Measurements from ENCODE around the gene SLC30A5.

The SLC30A5 gene

GRCh38 chr5:69078921-69079540, 14.8 kb upstream of the SLC30A5 start:
- no CpG with 5 or more reads among the region's 2 CpGs for WGBS (ENCODE audit: extremely low coverage, insufficient coverage, low lambda C conversion rate)
- no peaks in the 10 kb centered on the region for H3K4me1 ChIP-seq (ENCODE audit: control insufficient read depth, low read depth, low read length)

DNA sequence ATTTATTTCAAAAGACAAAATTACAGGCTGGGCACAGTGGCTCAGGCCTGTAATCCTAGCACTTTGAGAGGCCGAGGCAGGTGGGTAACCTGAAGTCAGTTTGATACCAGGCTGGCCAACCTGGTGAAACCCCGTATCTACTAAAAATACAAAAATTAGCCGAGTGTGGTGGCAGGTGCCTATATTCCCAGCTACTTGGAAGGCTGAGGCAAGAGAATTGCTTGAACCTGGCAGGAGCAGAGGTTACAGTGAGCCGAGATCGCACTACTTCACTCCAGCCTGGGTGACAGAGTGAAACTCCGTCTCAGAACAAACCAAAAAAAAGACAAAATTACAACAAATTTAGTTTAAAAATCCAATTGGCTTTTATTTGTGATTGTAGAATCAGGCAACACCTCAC, 14.3 kb upstream of the SLC30A5 start:
- H2BK120ac ChIP-seq (ENCODE audit: low read depth, low read length), result no peak overlapping the region
- H3K36me3 ChIP-seq (ENCODE audit: control insufficient read depth, insufficient read depth, low read length), result no peaks in the 10 kb centered on the region
- H3K4ac ChIP-seq (ENCODE audit: low read depth, low read length), result no peak overlapping the region
- H2AK5ac ChIP-seq (ENCODE audit: low read length), result no peak overlapping the region
- H3K27ac ChIP-seq (ENCODE audit: low read depth, low read length), result no peak overlapping the region
- no peaks in the 10 kb centered on the region for H3K27me3 ChIP-seq (ENCODE audit: insufficient read depth, low read length, poor library complexity)
- H2BK5ac ChIP-seq (ENCODE audit: low read length), result no peak overlapping the region
- no peak overlapping the region for H3K9ac ChIP-seq (ENCODE audit: low read length)
- WGBS (ENCODE audit: extremely low coverage, insufficient coverage, low lambda C conversion rate), result no CpG with 5 or more reads among the region's 6 CpGs
- no peak overlapping the region for H3K4me2 ChIP-seq (ENCODE audit: low read length)
- no peak overlapping the region for H2BK15ac ChIP-seq (replicated peaks; ENCODE audit: low read depth)
- H4K8ac ChIP-seq (ENCODE audit: low read depth, low read length), result no peak overlapping the region
- no peaks in the 10 kb centered on the region for H3K79me2 ChIP-seq (ENCODE audit: control insufficient read depth, insufficient read depth, low read length)
- no peak overlapping the region for H3K4me3 ChIP-seq (ENCODE audit: low read length)
- H4K5ac ChIP-seq (ENCODE audit: low read length), result no peak overlapping the region
- no peak overlapping the region for H3K23ac ChIP-seq (ENCODE audit: low read length)
- H3K56ac ChIP-seq (ENCODE audit: low read length), result no peak overlapping the region
- no peaks in the 10 kb centered on the region for H3K79me1 ChIP-seq (ENCODE audit: low read length)
- H3K4me1 ChIP-seq (ENCODE audit: control insufficient read depth, low read depth, low read length), result no peaks in the 10 kb centered on the region
- H3K18ac ChIP-seq (ENCODE audit: low read length), result no peak overlapping the region
- DNase-seq, result no peak

More at GRCh38 chr5:69078921-69079540, 14.8 kb upstream of the SLC30A5 start:
- Histone ChIP-seq H3K79me2 (ENCODE audit: control insufficient read depth, insufficient read depth, low read length) (no peaks in the 10 kb centered on the region), H2BK120ac (ENCODE audit: low read depth, low read length) (no peak overlapping the region), H4K8ac (ENCODE audit: low read depth, low read length) (no peak overlapping the region), H4K5ac (ENCODE audit: low read length) (no peak overlapping the region), H3K4me2 (ENCODE audit: low read length) (no peak overlapping the region), H3K79me1 (ENCODE audit: low read length) (no peaks in the 10 kb centered on the region), H3K4me3 (ENCODE audit: low read length) (no peak overlapping the region), H3K56ac (ENCODE audit: low read length) (no peak overlapping the region), H3K27me3 (ENCODE audit: insufficient read depth, low read length, poor library complexity) (no peaks in the 10 kb centered on the region), H3K9ac (ENCODE audit: low read length) (no peak overlapping the region), H3K36me3 (ENCODE audit: control insufficient read depth, insufficient read depth, low read length) (no peaks in the 10 kb centered on the region), H2BK15ac (replicated peaks; ENCODE audit: low read depth) (no peak overlapping the region), H2AK5ac (ENCODE audit: low read length) (no peak overlapping the region), H3K23ac (ENCODE audit: low read length) (no peak overlapping the region), H3K27ac (ENCODE audit: low read depth, low read length) (no peak overlapping the region), H3K18ac (ENCODE audit: low read length) (no peak overlapping the region), H2BK5ac (ENCODE audit: low read length) (no peak overlapping the region), H3K4ac (ENCODE audit: low read depth, low read length) (no peak overlapping the region)
- DNase-seq, result no peak

- H3K23ac ChIP-seq (ENCODE audit: low read length), result no peak overlapping the region
- H3K18ac ChIP-seq (ENCODE audit: low read length), result no peak overlapping the region
- H3K4me1 ChIP-seq (ENCODE audit: control insufficient read depth, low read depth, low read length), result no peaks in the 10 kb centered on the region
- H3K4me2 ChIP-seq (ENCODE audit: low read length), result no peak overlapping the region
- no peak overlapping the region for H2BK5ac ChIP-seq (ENCODE audit: low read length)
- DNase-seq, result peak; percentile 79
- H3K56ac ChIP-seq (ENCODE audit: low read length), result no peak overlapping the region
- no peak overlapping the region for H4K8ac ChIP-seq (ENCODE audit: low read depth, low read length)
- no peak overlapping the region for H2BK120ac ChIP-seq (ENCODE audit: low read depth, low read length)
- no peak overlapping the region for H4K5ac ChIP-seq (ENCODE audit: low read length)
- no peaks in the 10 kb centered on the region for H3K79me2 ChIP-seq (ENCODE audit: control insufficient read depth, insufficient read depth, low read length)
- no peaks in the 10 kb centered on the region for H3K36me3 ChIP-seq (ENCODE audit: control insufficient read depth, insufficient read depth, low read length)
- no peak overlapping the region for H3K9ac ChIP-seq (ENCODE audit: low read length)
- H3K4me3 ChIP-seq (ENCODE audit: low read length), result no peak overlapping the region
- H3K27me3 ChIP-seq (ENCODE audit: insufficient read depth, low read length, poor library complexity), result no peaks in the 10 kb centered on the region
- no peak overlapping the region for H3K4ac ChIP-seq (ENCODE audit: low read depth, low read length)
- H3K79me1 ChIP-seq (ENCODE audit: low read length), result no peaks in the 10 kb centered on the region
- H2BK15ac ChIP-seq (replicated peaks; ENCODE audit: low read depth), result no peak overlapping the region
- no peak overlapping the region for H3K27ac ChIP-seq (ENCODE audit: low read depth, low read length)
- H2AK5ac ChIP-seq (ENCODE audit: low read length), result no peak overlapping the region
These were observed 10.4 kb upstream of the SLC30A5 start for GRCh38 chr5:69083412-69083811.

DNA sequence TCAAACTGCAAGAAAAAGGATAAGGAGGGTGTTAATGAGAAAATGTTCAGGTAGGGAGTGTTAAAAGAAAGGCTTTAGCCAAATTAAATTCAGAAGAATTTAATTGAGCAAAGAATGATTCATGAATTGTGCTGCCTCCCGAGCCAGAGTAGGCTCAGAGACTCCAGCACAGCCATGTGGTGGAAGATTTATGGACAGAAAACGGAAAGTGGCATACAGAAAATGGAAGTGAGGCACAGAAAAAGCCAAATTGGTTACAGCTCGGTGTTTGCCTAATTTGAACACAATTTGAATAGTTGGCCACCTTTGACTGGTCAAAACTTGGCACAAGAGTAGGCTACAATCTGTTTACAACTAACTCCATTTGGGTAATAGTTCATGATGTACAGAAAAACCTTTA, 9.6 kb upstream of the SLC30A5 start:
- no peak overlapping the region for H3K4me2 ChIP-seq (ENCODE audit: low read length)
- H3K23ac ChIP-seq (ENCODE audit: low read length), result no peak overlapping the region
- no peaks in the 10 kb centered on the region for H3K27me3 ChIP-seq (ENCODE audit: insufficient read depth, low read length, poor library complexity)
- no peaks in the 10 kb centered on the region for H3K4me1 ChIP-seq (ENCODE audit: control insufficient read depth, low read depth, low read length)
- no peak overlapping the region for H3K4ac ChIP-seq (ENCODE audit: low read depth, low read length)
- H3K27ac ChIP-seq (ENCODE audit: low read depth, low read length), result no peak overlapping the region
- H2AK5ac ChIP-seq (ENCODE audit: low read length), result no peak overlapping the region
- no peak overlapping the region for H3K9ac ChIP-seq (ENCODE audit: low read length)
- H4K8ac ChIP-seq (ENCODE audit: low read depth, low read length), result no peak overlapping the region
- H3K79me1 ChIP-seq (ENCODE audit: low read length), result no peaks in the 10 kb centered on the region
- H3K56ac ChIP-seq (ENCODE audit: low read length), result no peak overlapping the region
- H3K79me2 ChIP-seq (ENCODE audit: control insufficient read depth, insufficient read depth, low read length), result no peaks in the 10 kb centered on the region
- no peak overlapping the region for H3K4me3 ChIP-seq (ENCODE audit: low read length)
- no CpG with 5 or more reads among the region's 3 CpGs for WGBS (ENCODE audit: extremely low coverage, insufficient coverage, low lambda C conversion rate)
- H2BK120ac ChIP-seq (ENCODE audit: low read depth, low read length), result no peak overlapping the region
- H2BK15ac ChIP-seq (replicated peaks; ENCODE audit: low read depth), result no peak overlapping the region
- H3K18ac ChIP-seq (ENCODE audit: low read length), result no peak overlapping the region
- H3K36me3 ChIP-seq (ENCODE audit: control insufficient read depth, insufficient read depth, low read length), result no peaks in the 10 kb centered on the region
- no peak overlapping the region for H2BK5ac ChIP-seq (ENCODE audit: low read length)
- no peak for DNase-seq
- H4K5ac ChIP-seq (ENCODE audit: low read length), result peak overlapping the region; percentile 72

DNA sequence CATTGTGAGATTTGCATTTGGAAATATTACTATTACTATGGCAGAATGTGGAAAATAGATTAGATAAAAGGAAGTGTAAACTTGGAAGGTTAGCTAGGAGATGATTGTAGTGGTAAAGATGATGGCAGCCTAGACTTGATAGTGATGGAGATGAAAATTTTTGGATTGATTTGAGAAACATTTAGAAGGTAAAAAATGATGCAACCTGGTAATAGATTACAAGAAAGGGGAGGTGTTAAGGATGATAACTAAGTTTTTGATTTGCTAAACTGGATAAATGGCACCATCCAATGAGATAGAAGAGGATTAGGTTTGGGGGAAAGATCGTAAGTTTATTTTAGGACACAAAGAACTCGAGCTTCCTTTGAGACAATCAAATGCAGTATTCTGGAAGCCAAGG, 8.9 kb upstream of the SLC30A5 start:
- 100% methylated on average over 1 of the region's 2 CpGs for WGBS (ENCODE audit: extremely low coverage, insufficient coverage, low lambda C conversion rate)
- Histone ChIP-seq H2AK5ac (ENCODE audit: low read length) (no peak overlapping the region), H3K4ac (ENCODE audit: low read depth, low read length) (no peak overlapping the region), H3K9ac (ENCODE audit: low read length) (no peak overlapping the region), H2BK120ac (ENCODE audit: low read depth, low read length) (no peak overlapping the region), H3K79me1 (ENCODE audit: low read length) (no peaks in the 10 kb centered on the region), H3K4me2 (ENCODE audit: low read length) (no peak overlapping the region), H3K23ac (ENCODE audit: low read length) (no peak overlapping the region), H2BK5ac (ENCODE audit: low read length) (no peak overlapping the region), H3K79me2 (ENCODE audit: control insufficient read depth, insufficient read depth, low read length) (no peaks in the 10 kb centered on the region), H3K27me3 (ENCODE audit: insufficient read depth, low read length, poor library complexity) (no peaks in the 10 kb centered on the region), H2BK15ac (replicated peaks; ENCODE audit: low read depth) (no peak overlapping the region), H3K4me1 (ENCODE audit: control insufficient read depth, low read depth, low read length) (no peaks in the 10 kb centered on the region), H4K8ac (ENCODE audit: low read depth, low read length) (no peak overlapping the region), H3K18ac (ENCODE audit: low read length) (no peak overlapping the region), H3K36me3 (ENCODE audit: control insufficient read depth, insufficient read depth, low read length) (no peaks in the 10 kb centered on the region), H3K27ac (ENCODE audit: low read depth, low read length) (no peak overlapping the region), H3K4me3 (ENCODE audit: low read length) (no peak overlapping the region), H3K56ac (ENCODE audit: low read length) (no peak overlapping the region), H4K5ac (ENCODE audit: low read length) (no peak overlapping the region)
- DNase-seq, result no peak

- no peak overlapping the region for H3K4ac ChIP-seq (ENCODE audit: low read depth, low read length)
- no peak overlapping the region for H3K9ac ChIP-seq (ENCODE audit: low read length)
- H3K79me2 ChIP-seq (ENCODE audit: control insufficient read depth, insufficient read depth, low read length), result no peaks in the 10 kb centered on the region
- no peak overlapping the region for H2BK15ac ChIP-seq (replicated peaks; ENCODE audit: low read depth)
- H2BK5ac ChIP-seq (ENCODE audit: low read length), result no peak overlapping the region
- H3K4me1 ChIP-seq (ENCODE audit: control insufficient read depth, low read depth, low read length), result no peaks in the 10 kb centered on the region
- H4K8ac ChIP-seq (ENCODE audit: low read depth, low read length), result no peak overlapping the region
- no peak overlapping the region for H3K4me2 ChIP-seq (ENCODE audit: low read length)
- no peak overlapping the region for H3K18ac ChIP-seq (ENCODE audit: low read length)
- no CpG with 5 or more reads among the region's 5 CpGs for WGBS (ENCODE audit: extremely low coverage, insufficient coverage, low lambda C conversion rate)
- H3K27me3 ChIP-seq (ENCODE audit: insufficient read depth, low read length, poor library complexity), result no peaks in the 10 kb centered on the region
- no peaks in the 10 kb centered on the region for H3K79me1 ChIP-seq (ENCODE audit: low read length)
- H3K27ac ChIP-seq (ENCODE audit: low read depth, low read length), result no peak overlapping the region
- H3K36me3 ChIP-seq (ENCODE audit: control insufficient read depth, insufficient read depth, low read length), result no peaks in the 10 kb centered on the region
- no peak overlapping the region for H3K4me3 ChIP-seq (ENCODE audit: low read length)
- no peak for DNase-seq
- H3K56ac ChIP-seq (ENCODE audit: low read length), result no peak overlapping the region
- H3K23ac ChIP-seq (ENCODE audit: low read length), result no peak overlapping the region
- no peak overlapping the region for H4K5ac ChIP-seq (ENCODE audit: low read length)
- H2AK5ac ChIP-seq (ENCODE audit: low read length), result no peak overlapping the region
- H2BK120ac ChIP-seq (ENCODE audit: low read depth, low read length), result no peak overlapping the region
These were observed 7.6 kb upstream of the SLC30A5 start for GRCh38 chr5:69086206-69086605.

Measured in mesendoderm (in vitro differentiated cells).